ENCODE data around the gene TMEM250.

Gene TMEM250

DNA sequence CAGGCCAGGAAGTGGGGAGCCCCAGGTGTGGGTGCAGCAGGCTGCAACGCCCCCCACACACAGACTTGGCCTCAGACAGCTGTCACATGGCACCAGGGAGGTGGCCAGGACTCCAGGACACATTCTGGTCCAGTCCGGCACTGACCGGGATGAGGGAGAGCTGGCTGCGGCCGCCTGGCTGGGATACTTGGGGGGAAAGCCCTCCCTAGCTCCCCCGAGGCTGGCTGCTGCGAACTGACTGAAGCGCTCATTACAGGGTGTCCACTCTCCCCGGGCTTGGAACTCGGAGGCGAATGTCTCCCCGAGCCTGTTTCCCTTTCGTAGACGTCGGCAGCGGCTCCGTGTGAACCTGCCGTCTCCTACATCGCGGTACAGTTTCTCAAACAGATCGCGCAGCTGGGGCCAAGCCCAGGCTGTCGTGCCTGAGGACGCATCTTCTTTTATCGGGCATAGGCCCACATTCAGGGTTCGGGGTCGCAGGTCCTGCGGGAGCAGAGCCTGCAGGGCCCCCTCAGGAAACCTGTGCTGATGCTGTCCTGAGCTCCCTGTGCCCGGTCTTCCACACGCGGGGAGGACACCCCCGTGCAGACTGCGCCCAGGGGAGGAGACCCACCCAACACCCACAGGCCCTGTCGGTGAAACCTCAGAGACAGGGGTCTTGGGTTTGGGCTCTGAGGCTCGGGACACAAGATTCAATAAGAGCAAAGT is 43.4 kb downstream of the TMEM250 start:
- no peak for DNase-seq (ENCODE audit: insufficient read length)
- no peak for TF ChIP-seq POLR2A (IDR thresholded peaks at IDR 0.05; ENCODE audit: low read depth, low read length)
- no peak for TF ChIP-seq POLR2AphosphoS5 (IDR thresholded peaks at IDR 0.05; ENCODE audit: low read depth, low read length)
- TF ChIP-seq TAF1 (IDR thresholded peaks at IDR 0.05; ENCODE audit: borderline replicate concordance, low read depth, low read length) = no peak
- FAIRE-seq = no peak

DNA sequence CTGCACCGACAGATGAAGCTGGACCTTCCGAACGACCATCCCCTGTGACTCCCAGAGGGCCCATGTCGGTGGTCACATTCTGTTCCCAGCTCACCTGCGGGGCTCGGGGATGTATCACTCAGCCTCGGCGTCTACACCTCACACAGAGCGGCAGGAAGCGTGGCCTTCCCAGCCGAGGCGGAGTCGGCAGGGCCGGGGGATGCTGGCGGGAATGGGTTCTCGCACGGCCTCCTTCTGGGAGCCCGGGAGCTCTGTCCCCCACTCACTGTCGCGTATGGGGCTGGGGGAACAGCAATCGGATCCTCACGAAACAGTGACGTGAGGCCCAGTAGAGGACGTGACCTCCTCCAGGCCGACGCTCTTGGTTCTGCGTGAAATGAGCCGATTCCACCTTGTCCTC is 44.0 kb downstream of the TMEM250 start:
- no peak for FAIRE-seq

More for the DNA sequence above, 44.0 kb downstream of the TMEM250 start:
- TF ChIP-seq POLR2AphosphoS5 (IDR thresholded peaks at IDR 0.05; ENCODE audit: low read depth, low read length) (no peak), TAF1 (IDR thresholded peaks at IDR 0.05; ENCODE audit: borderline replicate concordance, low read depth, low read length) (no peak), POLR2A (IDR thresholded peaks at IDR 0.05; ENCODE audit: low read depth, low read length) (no peak)
- no peak for DNase-seq (ENCODE audit: insufficient read length)

Measured in GM12892 (cell line).